ENCODE data around the gene BCL7B.
"Not testable (repeated sequence)": the region's sequence is repeated elsewhere in the genome, so short reads cannot be mapped to it uniquely, and the experiment has no call there.

The BCL7B gene

GRCh38 chr7:73557397-73558257 is at the start of gene BCL7B:
Gene BCL7B, minus strand, starts transcription at chr7:73557690. Its CDS starts 112 bp downstream, at chr7:73557578.
- DNase-seq: peak; percentile 86 to 88

- DNase-seq: no peak
Measured at GRCh38 chr7:73605601-73606220, 48.2 kb upstream of the BCL7B start.

DNA sequence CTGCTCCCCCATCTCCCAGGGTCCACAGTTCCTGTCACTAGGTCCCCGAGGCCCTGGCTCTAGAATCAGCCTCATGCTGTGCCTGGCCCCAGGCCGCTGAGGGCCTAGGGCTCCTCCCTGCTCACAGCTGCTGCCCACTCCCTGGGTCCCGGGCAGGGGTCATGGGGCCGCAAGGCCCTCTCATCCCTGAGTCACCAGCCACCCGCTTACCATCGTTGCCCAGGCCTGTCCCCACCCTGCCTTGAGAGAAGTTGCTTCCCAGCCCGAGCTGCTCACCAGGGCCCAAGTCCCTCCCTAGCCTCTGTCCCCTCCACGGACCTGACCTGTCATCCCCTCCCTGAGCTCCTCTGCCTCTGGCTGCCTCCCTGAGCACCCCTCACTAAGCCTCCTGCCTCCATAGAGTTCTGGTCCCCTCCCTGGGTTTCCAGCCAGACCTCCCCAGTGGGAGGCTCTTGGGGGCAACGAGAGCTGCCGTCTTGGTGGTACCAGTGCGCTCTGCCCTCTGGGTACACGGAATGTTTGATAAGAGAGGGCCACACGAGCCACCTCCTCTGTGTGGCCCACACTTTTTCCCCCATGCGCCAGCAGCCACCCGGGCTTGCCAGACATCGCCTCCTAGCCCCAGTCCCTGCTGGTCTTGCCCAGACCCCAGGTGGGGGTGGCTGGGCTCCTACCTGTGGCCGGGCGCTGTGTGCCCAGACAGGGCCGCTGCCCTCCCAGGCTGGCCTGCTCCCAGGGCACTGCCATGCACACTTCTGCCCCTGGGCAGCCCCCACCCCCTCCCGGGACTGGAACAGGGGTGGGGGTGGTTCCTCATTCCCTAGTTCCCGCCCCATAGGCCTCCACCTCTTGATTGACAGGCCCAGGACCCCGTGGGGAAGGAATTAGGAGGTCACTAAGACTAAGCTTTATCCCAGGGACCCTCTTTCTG is 45.5 kb upstream of the BCL7B start:
- DNase-seq: no peak

- DNase-seq: no peak
Measured at GRCh38 chr7:73599916-73600315, 42.4 kb upstream of the BCL7B start.

DNA sequence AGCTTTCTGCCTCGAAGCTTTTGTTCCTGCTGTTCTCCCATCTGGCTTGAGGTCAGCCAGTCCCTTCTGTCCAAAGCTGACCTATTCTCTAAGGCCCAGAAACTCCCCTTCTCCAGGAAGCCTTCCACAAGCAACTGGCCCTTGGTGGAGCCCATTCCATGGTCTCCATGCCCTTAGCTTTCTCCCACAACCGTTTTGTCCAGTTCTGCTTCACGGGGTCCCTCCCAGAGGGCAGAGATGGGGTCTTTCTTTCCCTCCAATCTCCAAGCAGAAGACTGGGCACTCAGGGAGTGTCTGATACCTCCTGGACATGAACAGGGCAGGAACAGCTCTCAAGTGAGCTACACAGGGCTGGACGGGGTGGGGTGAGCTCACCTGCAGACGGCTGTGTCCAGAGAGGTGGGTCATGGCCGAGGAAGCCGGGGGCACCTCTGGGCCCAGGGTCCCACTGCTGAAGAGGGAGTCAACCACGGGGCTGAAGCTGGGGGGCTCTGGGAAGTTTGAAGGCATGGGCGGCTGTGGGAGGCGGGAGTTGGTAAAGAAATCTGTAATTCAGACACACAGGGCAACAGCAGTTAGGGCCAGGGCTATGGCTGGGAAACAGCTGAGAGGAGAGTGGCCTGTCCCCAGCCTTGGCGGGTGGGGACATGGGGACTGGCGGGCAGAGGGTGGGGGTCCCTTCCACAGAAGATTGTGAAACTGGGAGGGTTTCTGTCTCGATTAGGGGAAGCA is 41.8 kb upstream of the BCL7B start:
- no peak for DNase-seq

DNA sequence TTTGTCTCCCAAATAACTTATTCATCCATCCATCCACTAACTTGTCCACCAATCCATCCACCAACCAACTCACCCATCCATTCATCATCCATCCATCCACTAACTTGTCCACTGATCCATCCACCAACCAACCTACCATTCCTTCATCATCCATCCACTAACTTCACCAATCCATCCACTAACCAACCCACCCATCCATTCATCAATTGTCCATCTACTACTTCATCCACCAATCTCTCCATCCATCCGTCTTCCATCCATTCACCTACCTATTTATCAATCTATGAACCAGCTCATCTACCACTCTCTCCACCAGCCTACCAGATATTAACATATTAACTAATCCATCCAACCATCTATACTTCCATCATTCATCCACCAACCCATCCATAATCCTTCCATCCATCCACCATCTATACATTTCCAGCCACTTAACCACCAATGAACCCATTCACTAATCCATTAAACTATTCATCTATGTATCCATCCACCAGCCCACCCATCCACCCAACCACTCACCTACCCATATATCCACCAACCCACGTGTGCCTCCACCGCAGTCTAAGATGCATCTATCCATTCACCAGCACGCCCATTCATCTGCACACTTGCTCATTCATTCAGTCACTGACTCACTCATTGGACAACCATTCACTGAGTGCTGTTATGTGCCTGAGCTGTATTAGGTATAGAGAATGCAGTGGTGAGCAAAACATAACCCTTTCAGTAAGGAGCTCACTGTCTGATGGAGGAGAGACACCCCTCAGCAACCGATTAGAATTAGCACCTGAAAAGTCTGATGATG is 40.7 kb upstream of the BCL7B start:
- DNase-seq: no peak

- no peak for DNase-seq
Measured at GRCh38 chr7:73596191-73597065, 38.9 kb upstream of the BCL7B start.

GRCh38 chr7:73595358-73595757 is 37.9 kb upstream of the BCL7B start:
- no peak for DNase-seq

DNA sequence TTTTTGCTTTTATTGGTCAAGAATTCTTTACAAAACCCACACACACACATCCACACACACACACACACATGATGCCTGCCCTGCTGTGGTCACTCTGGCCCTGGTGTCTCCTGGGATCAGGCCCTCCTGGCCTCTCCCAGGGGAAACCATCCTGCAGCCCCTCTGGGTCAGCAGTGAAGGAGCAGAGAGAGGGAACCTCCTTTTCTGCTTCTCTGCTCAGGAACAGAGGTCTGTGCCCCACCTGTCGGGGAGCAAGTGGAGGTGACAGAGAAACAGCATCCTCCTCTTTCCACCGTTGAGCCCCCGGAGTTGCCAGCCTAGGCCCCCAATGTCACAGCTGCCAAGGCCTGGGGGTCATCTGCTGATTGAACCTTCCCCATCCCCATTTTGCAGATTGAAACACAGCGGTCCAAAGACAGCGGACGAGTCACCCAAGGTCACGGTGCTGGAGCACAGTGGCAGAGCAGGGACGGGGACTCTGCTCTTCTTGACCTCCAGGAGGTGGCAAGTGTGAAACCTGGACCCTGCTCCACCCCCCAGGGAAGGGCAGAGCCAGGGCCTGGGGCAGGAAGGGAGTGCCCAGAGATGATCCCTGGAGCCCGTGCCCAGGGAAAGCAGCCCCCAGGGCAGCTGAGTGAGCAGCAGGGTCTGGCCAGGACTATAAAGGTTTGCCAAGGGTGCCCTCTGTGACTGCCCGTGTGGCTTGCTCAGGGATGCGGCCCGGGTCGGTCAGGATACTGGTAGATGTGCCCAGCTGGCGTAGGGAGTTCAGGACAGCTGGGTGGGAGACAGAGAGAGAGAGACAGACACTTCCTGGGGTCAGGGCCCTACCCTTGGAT is 35.9 kb upstream of the BCL7B start:
- DNase-seq: no peak

DNA sequence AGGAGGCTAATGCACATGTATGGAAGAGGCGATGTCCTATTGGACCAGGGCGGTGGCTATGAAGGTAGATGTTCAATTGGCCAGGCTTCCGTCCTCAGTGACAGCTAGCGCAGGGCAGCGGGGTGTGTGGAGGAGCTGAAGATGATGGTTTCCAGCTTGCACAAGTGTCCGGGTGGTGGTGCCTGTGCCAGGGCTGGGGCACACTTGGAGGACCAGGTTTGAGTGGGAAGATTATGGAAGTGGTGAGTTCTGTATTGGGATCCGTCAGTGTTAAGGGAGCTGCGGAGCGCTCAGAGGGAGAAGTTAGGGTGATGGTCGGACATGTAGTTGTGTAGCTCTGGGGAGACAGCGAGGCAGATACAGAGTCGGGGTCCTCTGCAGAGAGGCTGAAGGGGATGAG is 29.4 kb upstream of the BCL7B start:
- no peak for DNase-seq

- DNase-seq: no peak
Measured at GRCh38 chr7:73585196-73585595, 27.7 kb upstream of the BCL7B start.

DNA sequence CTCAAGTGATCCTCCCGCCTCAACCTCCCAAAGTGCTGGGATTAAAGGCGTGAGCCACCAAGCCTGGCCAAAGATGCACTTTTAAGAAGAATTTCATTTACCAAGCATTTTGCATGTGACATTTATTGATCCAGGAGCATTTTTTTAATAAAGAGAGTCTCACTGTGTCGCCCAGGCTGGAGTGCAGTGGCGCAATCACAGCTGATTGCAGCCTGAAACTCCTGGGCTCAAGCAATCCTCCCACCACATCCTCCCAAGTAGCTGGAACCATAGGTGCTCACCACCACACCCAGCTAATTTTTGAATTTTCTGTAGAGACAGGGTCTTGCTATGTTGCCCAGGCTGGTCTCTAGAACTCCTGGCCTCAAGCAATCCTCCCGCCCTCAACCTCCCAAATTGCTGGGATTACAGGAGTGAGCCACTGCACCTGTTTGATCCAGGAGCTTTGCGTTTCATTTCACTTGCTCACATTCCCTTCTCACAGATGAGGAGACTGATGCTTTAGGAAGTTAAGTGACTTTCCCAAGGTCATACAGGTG is 25.2 kb upstream of the BCL7B start:
- DNase-seq: no peak

- not testable (repeated sequence) for DNase-seq
Measured at GRCh38 chr7:73581006-73581405, 23.5 kb upstream of the BCL7B start.

GRCh38 chr7:73578342-73579128 is 21.0 kb upstream of the BCL7B start, which contains the start of gene TBL2:
Gene TBL2, minus strand, starts transcription at chr7:73578579. Its CDS starts 30 bp downstream, at chr7:73578549.
- peak; percentile 99 to 100 for DNase-seq

GRCh38 chr7:73577627-73578341 is 20.3 kb upstream of the BCL7B start:
- peak in 1 of 2 experiments; percentile 32 for DNase-seq

DNA sequence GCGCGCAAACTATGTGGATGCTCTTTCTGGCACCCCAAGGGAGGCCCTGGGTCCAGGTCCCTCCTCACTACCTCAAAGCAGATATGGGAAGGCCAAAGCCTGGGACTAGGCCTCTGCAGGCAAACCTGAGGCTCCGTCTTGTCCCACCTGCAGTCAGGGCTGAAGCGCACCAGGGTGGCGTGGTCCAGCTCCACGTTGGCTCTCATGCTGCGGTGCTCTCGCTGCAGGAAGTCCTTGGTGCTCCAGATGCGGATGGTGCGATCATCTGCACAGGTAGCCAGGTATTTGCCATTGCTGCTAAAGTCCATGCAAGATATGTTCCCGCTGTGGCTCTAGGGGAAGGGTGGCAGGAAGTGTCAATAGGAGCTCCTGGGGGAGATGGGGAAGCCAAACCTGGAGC is 16.3 kb upstream of the BCL7B start:
- no peak for DNase-seq

DNA sequence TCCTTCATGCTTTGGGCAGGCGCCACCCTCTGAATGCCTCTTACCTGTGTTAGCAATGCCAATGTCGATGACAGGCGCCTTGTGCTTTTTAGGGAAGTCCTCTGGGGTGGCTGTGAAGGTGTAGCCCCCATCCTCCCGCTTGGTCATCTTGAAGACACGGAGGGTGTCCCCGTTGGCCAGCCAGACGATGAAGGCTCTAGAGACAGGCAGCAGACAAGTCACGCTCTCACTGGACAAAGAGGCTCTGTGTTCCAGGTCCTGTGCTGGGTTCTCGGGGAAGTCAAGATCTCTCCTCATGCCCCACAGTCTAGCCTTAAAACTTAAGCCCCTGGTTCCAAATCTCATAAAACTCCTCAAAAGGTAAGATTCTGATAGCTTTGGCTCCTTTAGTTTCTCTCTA is 15.8 kb upstream of the BCL7B start:
- no peak for DNase-seq

DNA sequence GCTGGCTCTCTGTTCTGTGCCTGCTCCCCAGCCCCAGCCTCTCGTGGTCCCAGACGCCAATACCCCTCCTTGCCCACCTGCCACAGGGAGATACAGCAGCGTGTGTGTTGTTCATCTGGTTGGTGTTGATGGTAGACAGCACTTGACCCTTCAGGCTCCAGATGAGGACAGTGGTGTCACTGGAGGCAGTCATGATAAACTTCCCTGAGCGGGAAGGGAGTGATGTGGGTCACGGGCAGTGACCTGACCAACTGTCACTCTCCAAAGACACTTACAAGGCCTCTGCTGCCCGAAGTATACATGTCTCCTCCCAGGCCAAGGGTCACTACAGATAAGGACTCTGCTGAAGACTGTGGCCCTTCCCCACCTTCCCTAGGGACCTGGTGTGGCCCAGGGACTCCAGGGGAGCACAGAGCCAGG is 15.3 kb upstream of the BCL7B start:
- DNase-seq: no peak
